Esophagus squamous epithelium (tissue), 5 donors: ENCODE data around the gene ANKRD23. TPM values are rescaled to one million over a fixed set of nuclear protein-coding genes. Genes with fewer than 3 reads are reported as not detected.

ENCODE experiments used
- DNase-seq: peaks from one replicate; lab custom pipeline; 2025; lab: John Stamatoyannopoulos, UW
- H3K27ac ChIP-seq, 4 donors: fragments of 200-600 bp; sonication (generic); one replicate each; pipeline ENCODE4 v1.5.1; 2016 to 2019; ENCODE audit warnings: mild to moderate bottlenecking in 1 of 4
- H3K27me3 ChIP-seq, 4 donors: fragments of 200-600 bp; sonication (generic); 1 replicate in 3 of 4; 2 replicates in 1 of 4; pipeline versions ENCODE4 v1.5.1 to v1.6.0; 2017 to 2021; ENCODE audit warnings: antibody characterized with exemption in 1 of 4
- H3K36me3 ChIP-seq, 3 donors: fragments of 200-600 bp; sonication (generic); one replicate each; pipeline ENCODE4 v1.5.1; 2016 to 2019
- H3K4me1 ChIP-seq, 3 donors: fragments of 200-600 bp; sonication (generic); one replicate each; pipeline ENCODE4 v1.5.1; 2017 to 2019
- H3K4me3 ChIP-seq, 4 donors: fragments of 200-600 bp; sonication (generic); 1 replicate in 3 of 4; 2 replicates in 1 of 4; pipeline ENCODE4 v1.5.1; 2016 to 2019; ENCODE audit warnings: mild to moderate bottlenecking in 2 of 4, moderate library complexity in 1 of 4
- H3K9me3 ChIP-seq, 3 donors: fragments of 200-600 bp; sonication (generic); one replicate each; pipeline ENCODE4 v1.5.1; 2016 to 2019
- CTCF ChIP-seq, 6 experiments: fragments of 450-650 bp in 4 of 6; fragments of 200-600 bp in 2 of 6; sonication (generic) in 2 of 6; IDR thresholded peaks; one replicate each; pipeline ENCODE4 v1.5.1; 2016 to 2019; ENCODE audit warnings: antibody characterized with exemption in 6 of 6, mild to moderate bottlenecking in 4 of 6, moderate library complexity in 4 of 6
- POLR2A ChIP-seq, 4 donors: fragments of 450-650 bp; IDR thresholded peaks; one replicate each; pipeline ENCODE4 v1.6.1; 2017; ENCODE audit warnings: antibody characterized with exemption in 4 of 4, mild to moderate bottlenecking in 4 of 4, moderate library complexity in 3 of 4
- WGBS, 2 donors: methylation state at CpG; one replicate each; pipeline ENCODE4 v1.1.5; 2018; 5-methylcytosine and 5-hydroxymethylcytosine counted together
- intact Hi-C: fragments of 100-400 bp; cut with DNase I; formaldehyde crosslinking; loops from one replicate; pipeline ENCODE4 v1.15.0; 2022
- total RNA-seq, 4 donors: library from RNA; depleted of rRNA; stranded (reverse); fragments of >200 nt; gene quantifications; one replicate each; pipeline ENCODE4 v1.1.0, GENCODE V29; 2016
- donor health status: DM: yes; HTN: yes; CAD: no.

ANKRD23 gene
- total RNA-seq, 4 donors from 2014 or later = 1.00 to 3.4 (median 2.1) TPM

GRCh38 chr2:96810783-96811192, 33.0 kb downstream of the ANKRD23 start:
- Histone ChIP-seq H3K4me3 (no peak overlapping the region), H3K9me3 (no peaks in the 10 kb centered on the region), H3K27me3 (no peaks in the 10 kb centered on the region), H3K4me1 (peaks cover 0 to 7% (median 3%) of the 10 kb centered on the region in 3 donors), H3K36me3 (peaks cover 0 to 40% (median 5%) of the 10 kb centered on the region in 3 donors), H3K27ac (no peak overlapping the region)
- intact Hi-C loops = no loop called here
- DNase-seq = no peak
- 90% methylated on average over 3 of the region's 5 CpGs; no CpG with 5 or more reads in 1 of the 2 donors for WGBS, 2 donors
- no peak for TF ChIP-seq POLR2A (IDR thresholded peaks at IDR 0.05)
- no peak for TF ChIP-seq CTCF (IDR thresholded peaks at IDR 0.05)

- Histone ChIP-seq H3K9me3 (no peaks in the 10 kb centered on the region), H3K36me3 (peaks cover 0 to 40% (median 5%) of the 10 kb centered on the region in 3 donors), H3K4me1 (peaks cover 0 to 4% (median 1%) of the 10 kb centered on the region in 3 donors), H3K27ac (no peak overlapping the region), H3K4me3 (no peak overlapping the region), H3K27me3 (no peaks in the 10 kb centered on the region)
- WGBS, 2 donors = 84 to 88% methylated on average over 8 to 12 of the region's 12 CpGs
- DNase-seq = no peak
- TF ChIP-seq CTCF (IDR thresholded peaks at IDR 0.05) (no peak), POLR2A (IDR thresholded peaks at IDR 0.05) (no peak)
- intact Hi-C loops = no loop called here
Observed at GRCh38 chr2:96809951-96810782, 33.7 kb downstream of the ANKRD23 start.

GRCh38 chr2:96809216-96809882, 34.5 kb downstream of the ANKRD23 start:
- H3K36me3 ChIP-seq = peaks cover 0 to 45% (median 5%) of the 10 kb centered on the region in 3 donors
- H3K4me3 ChIP-seq = no peak overlapping the region
- no peaks in the 10 kb centered on the region for H3K27me3 ChIP-seq
- H3K27ac ChIP-seq = no peak overlapping the region
- H3K4me1 ChIP-seq = no peaks in the 10 kb centered on the region
- DNase-seq = no peak
- TF ChIP-seq POLR2A (IDR thresholded peaks at IDR 0.05) (no peak), CTCF (IDR thresholded peaks at IDR 0.05) (no peak)
- 80 to 86% methylated on average over 2 to 5 of the region's 13 CpGs for WGBS, 2 donors
- H3K9me3 ChIP-seq = no peaks in the 10 kb centered on the region
- intact Hi-C loops = no loop called here

GRCh38 chr2:96808176-96808837, 35.5 kb downstream of the ANKRD23 start:
- intact Hi-C loops = no loop called here
- no peak overlapping the region for H3K4me3 ChIP-seq
- WGBS, 2 donors = 76 to 78% methylated on average over 3 to 9 of the region's 10 CpGs
- no peak for TF ChIP-seq POLR2A (IDR thresholded peaks at IDR 0.05)
- TF ChIP-seq CTCF (IDR thresholded peaks at IDR 0.05) = no peak
- DNase-seq = no peak
- H3K9me3 ChIP-seq = no peaks in the 10 kb centered on the region
- peaks cover 0 to 50% (median 5%) of the 10 kb centered on the region in 3 donors for H3K36me3 ChIP-seq
- no peaks in the 10 kb centered on the region for H3K27me3 ChIP-seq
- H3K4me1 ChIP-seq = no peaks in the 10 kb centered on the region
- H3K27ac ChIP-seq = no peak overlapping the region
